ENCODE measurements around the gene CDKN1A. TPM values are rescaled to one million over a fixed set of nuclear protein-coding genes. Genes with fewer than 3 reads are reported as not detected.

CDKN1A gene
- total and polyA plus RNA-seq, 9 of the 15 experiments (the other 6 are each of a cell fraction or from before 2014, with no cell fraction given), result 0.25 to 8.1 (median 5.1) TPM

GRCh38 chr6:36660771-36661471, 17.6 kb upstream of the CDKN1A start (continued):
- TF ChIP-seq TRIM25 (IDR thresholded peaks at IDR 0.05; ENCODE audit: borderline replicate concordance) (peak; percentile 62; the same call in 1 of the 2 replicates), ZNF740 (CRISPR knock-in tag; IDR thresholded peaks at IDR 0.05) (peak; percentile 75; the same call in 1 of the 2 replicates), ZNF740 (tag; IDR thresholded peaks at IDR 0.05) (no peak), CREB1 (IDR thresholded peaks at IDR 0.05) (peak; percentile 41; the same call in 1 of the 2 replicates), CREB1 (CRISPR knock-in tag; IDR thresholded peaks at IDR 0.05) (peak; percentile 68; the same call in 1 of the 2 replicates), ELF4 (CRISPR knock-in tag; IDR thresholded peaks at IDR 0.05) (peak; percentile 77; the same call in 1 of the 2 replicates), JUN (IDR thresholded peaks at IDR 0.05; ENCODE audit: borderline replicate concordance, low read depth, low read length) (peak; percentile 55; the same call in 1 of the 2 replicates), JUN (CRISPR knock-in tag; IDR thresholded peaks at IDR 0.05; ENCODE audit: borderline replicate concordance) (0 out of 2 replicates have a peak, but pooled peaks have one; percentile 80), TFAP4 (CRISPR knock-in tag; IDR thresholded peaks at IDR 0.05; ENCODE audit: borderline replicate concordance) (peak; percentile 81; the same call in 1 of the 2 replicates), MLLT1 (IDR thresholded peaks at IDR 0.05) (peak; percentile 26 to 77; a peak in 2 of 4 replicates), RBM39 (optimal IDR thresholded peaks at IDR 0.05; ENCODE audit: low read depth, low read length) (no peak), MEIS2 (IDR thresholded peaks at IDR 0.05; ENCODE audit: partially characterized antibody) (no peak), CREB3L1 (IDR thresholded peaks at IDR 0.05; ENCODE audit: borderline replicate concordance, low read depth) (peak; percentile 55; the same call in 1 of the 2 replicates), ATF7 (IDR thresholded peaks at IDR 0.05) (peak; percentile 83)

Data from K562 (cell line).